Activated T-cell treated with anti-CD3 and anti-CD28 coated beads, Interleukin-2, amount 50 U/mL, for 72 hours (primary cell): ENCODE data around the gene GPRIN3. TPM values are rescaled to one million over a fixed set of nuclear protein-coding genes. Genes with fewer than 3 reads are reported as not detected.

ENCODE experiments used
- ATAC-seq, 2 donors: fragments of 150-1000 bp; cut with Tn5 transposase; replicated peaks in 1 of 2; 2 replicates each; pipeline ENCODE4 v1.10.0; 2021; ENCODE audit warnings: moderate library complexity in 2 of 2, mild to moderate bottlenecking in 1 of 2
- DNase-seq, 2 donors: peaks; one replicate each; pipeline ENCODE4 v3.0.0; 2021 to 2022; ENCODE audit warnings: mixed read lengths in 1 of 2
- H3K27ac Mint-ChIP-seq: one replicate; pipeline ENCODE4 v1.8.0; 2022; ENCODE audit warnings: mild to moderate bottlenecking, moderate library complexity, mixed read lengths
- H3K27me3 Mint-ChIP-seq: one replicate; pipeline ENCODE4 v1.8.0; 2022; ENCODE audit warnings: low read depth, mixed read lengths
- H3K36me3 Mint-ChIP-seq, 2 donors: one replicate each; pipeline ENCODE4 v1.8.0; 2022; ENCODE audit warnings: mixed read lengths in 2 of 2, mild to moderate bottlenecking in 1 of 2; ENCODE audit not compliant: insufficient read depth in 2 of 2
- H3K4me1 Mint-ChIP-seq: one replicate; pipeline ENCODE4 v1.8.0; 2022; ENCODE audit warnings: low read depth, mixed read lengths
- H3K4me3 Mint-ChIP-seq, 2 donors: one replicate each; pipeline ENCODE4 v1.8.0; 2022; ENCODE audit warnings: mild to moderate bottlenecking in 2 of 2, mixed read lengths in 2 of 2, moderate library complexity in 2 of 2
- H3K9me3 Mint-ChIP-seq, 2 donors: one replicate each; pipeline ENCODE4 v1.8.0; 2022; ENCODE audit warnings: mixed read lengths in 2 of 2
- total RNA-seq, 2 donors: library from RNA; stranded (reverse); gene quantifications; one replicate each; pipeline ENCODE4 v1.2.3, GENCODE V29; 2022

GPRIN3 gene
- 10 to 100 TPM; 19.9 to 32.3 TPM for total RNA-seq

- DNase-seq = peak; percentile 78 to 82
- Mint-ChIP-seq H3K27ac (peak within 1 kb of the TSS; percentile 75), H3K4me3 (peak within 1 kb of the TSS; percentile 85 to 92), H3K27me3 (no peaks in the 10 kb centered on the region), H3K4me1 (peaks cover 54% of the 10 kb centered on the region), H3K9me3 (no peaks in the 10 kb centered on the region), H3K36me3 (peaks cover 3 to 11% of the 10 kb centered on the region in 2 donors)
- ATAC-seq = peak; percentile 76 to 81
Measured at GRCh38 chr4:89307446-89308160, at the start of gene GPRIN3. GPRIN3 (minus strand) TSS chr4:89307800; CDS start chr4:89250110, 57,690 bp downstream.

- Mint-ChIP-seq H3K4me1 (peaks cover 5% of the 10 kb centered on the region), H3K36me3 (no peaks in the 10 kb centered on the region), H3K27ac (no peak overlapping the region), H3K4me3 (no peak overlapping the region), H3K9me3 (no peaks in the 10 kb centered on the region), H3K27me3 (no peaks in the 10 kb centered on the region)
- DNase-seq (no peak), ATAC-seq (no peak)
Measured at GRCh38 chr4:89357340-89357739, 49.7 kb upstream of the GPRIN3 start.

- H3K27me3 Mint-ChIP-seq = no peaks in the 10 kb centered on the region
- H3K4me1 Mint-ChIP-seq = peaks cover 5% of the 10 kb centered on the region
Measured at GRCh38 chr4:89356086-89356485, 48.5 kb upstream of the GPRIN3 start.

GRCh38 chr4:89353514-89353913 lies 45.9 kb upstream of the GPRIN3 start:
- no peak overlapping the region for H3K4me3 Mint-ChIP-seq
- H3K4me1 Mint-ChIP-seq = peaks cover 5% of the 10 kb centered on the region
- DNase-seq (no peak), ATAC-seq (peak in 1 of 2 donors; percentile 36)
- no peak overlapping the region for H3K27ac Mint-ChIP-seq
- H3K27me3 Mint-ChIP-seq = no peaks in the 10 kb centered on the region
- peaks cover 2 to 3% of the 10 kb centered on the region in 2 donors for H3K36me3 Mint-ChIP-seq
- no peaks in the 10 kb centered on the region for H3K9me3 Mint-ChIP-seq

More at GRCh38 chr4:89356086-89356485, 48.5 kb upstream of the GPRIN3 start:
- H3K9me3 Mint-ChIP-seq = no peaks in the 10 kb centered on the region
- no peak overlapping the region for H3K27ac Mint-ChIP-seq
- no peaks in the 10 kb centered on the region for H3K36me3 Mint-ChIP-seq
- no peak for ATAC-seq
- H3K4me3 Mint-ChIP-seq = no peak overlapping the region
- no peak for DNase-seq

- Mint-ChIP-seq H3K36me3 (peaks cover 4 to 9% of the 10 kb centered on the region in 2 donors), H3K4me1 (peaks cover 5% of the 10 kb centered on the region), H3K27me3 (no peaks in the 10 kb centered on the region), H3K27ac (no peak overlapping the region), H3K9me3 (peaks cover 5 to 6% of the 10 kb centered on the region in 2 donors), H3K4me3 (no peak overlapping the region)
- ATAC-seq = no peak
- no peak for DNase-seq
Measured at GRCh38 chr4:89352541-89352940, 44.9 kb upstream of the GPRIN3 start.

- H3K9me3 Mint-ChIP-seq = peaks cover 7 to 8% of the 10 kb centered on the region in 2 donors
- peaks cover 9 to 10% of the 10 kb centered on the region in 2 donors for H3K36me3 Mint-ChIP-seq
- H3K27ac Mint-ChIP-seq = no peak overlapping the region
- H3K27me3 Mint-ChIP-seq = no peaks in the 10 kb centered on the region
- no peak overlapping the region for H3K4me3 Mint-ChIP-seq
- H3K4me1 Mint-ChIP-seq = no peaks in the 10 kb centered on the region
- ATAC-seq = no peak
- DNase-seq = no peak
Measured at GRCh38 chr4:89351201-89351600, 43.6 kb upstream of the GPRIN3 start.

- ATAC-seq = no peak
- H3K4me3 Mint-ChIP-seq = no peak overlapping the region
- no peak overlapping the region for H3K27ac Mint-ChIP-seq
Measured at GRCh38 chr4:89347363-89348025, 39.9 kb upstream of the GPRIN3 start.

GRCh38 chr4:89344571-89344970 lies 37.0 kb upstream of the GPRIN3 start:
- Mint-ChIP-seq H3K9me3 (peaks cover 8 to 9% of the 10 kb centered on the region in 2 donors), H3K27ac (no peak overlapping the region)

More at GRCh38 chr4:89347363-89348025, 39.9 kb upstream of the GPRIN3 start:
- no peak for DNase-seq
- Mint-ChIP-seq H3K36me3 (peaks cover 10 to 14% of the 10 kb centered on the region in 2 donors), H3K27me3 (no peaks in the 10 kb centered on the region), H3K4me1 (no peaks in the 10 kb centered on the region), H3K9me3 (peaks cover 8 to 9% of the 10 kb centered on the region in 2 donors)

GRCh38 chr4:89338206-89338605 lies 30.6 kb upstream of the GPRIN3 start:
- H3K9me3 Mint-ChIP-seq = no peaks in the 10 kb centered on the region
- H3K27ac Mint-ChIP-seq = no peak overlapping the region
- H3K4me3 Mint-ChIP-seq = no peak overlapping the region
- no peaks in the 10 kb centered on the region for H3K36me3 Mint-ChIP-seq
- ATAC-seq (no peak), DNase-seq (no peak)
- H3K27me3 Mint-ChIP-seq = no peaks in the 10 kb centered on the region
- peaks cover 8% of the 10 kb centered on the region for H3K4me1 Mint-ChIP-seq

More at GRCh38 chr4:89344571-89344970, 37.0 kb upstream of the GPRIN3 start:
- ATAC-seq = no peak
- Mint-ChIP-seq H3K4me3 (no peak overlapping the region), H3K36me3 (peaks cover 10 to 12% of the 10 kb centered on the region in 2 donors), H3K27me3 (no peaks in the 10 kb centered on the region), H3K4me1 (no peaks in the 10 kb centered on the region)
- no peak for DNase-seq

GRCh38 chr4:89337681-89338080 lies 30.1 kb upstream of the GPRIN3 start:
- no peaks in the 10 kb centered on the region for H3K27me3 Mint-ChIP-seq
- ATAC-seq (no peak), DNase-seq (no peak)
- no peak overlapping the region for H3K4me3 Mint-ChIP-seq
- peak overlapping the region; percentile 13 for H3K27ac Mint-ChIP-seq
- peaks cover 8% of the 10 kb centered on the region for H3K4me1 Mint-ChIP-seq
- no peaks in the 10 kb centered on the region for H3K9me3 Mint-ChIP-seq
- H3K36me3 Mint-ChIP-seq = no peaks in the 10 kb centered on the region

- peak; percentile 20 to 24 for DNase-seq
- Mint-ChIP-seq H3K27ac (no peak overlapping the region), H3K36me3 (no peaks in the 10 kb centered on the region), H3K27me3 (no peaks in the 10 kb centered on the region), H3K4me3 (no peak overlapping the region), H3K9me3 (no peaks in the 10 kb centered on the region), H3K4me1 (peaks cover 8% of the 10 kb centered on the region)
- peak; percentile 82 to 90 for ATAC-seq
Measured at GRCh38 chr4:89336818-89337420, 29.3 kb upstream of the GPRIN3 start.

- Mint-ChIP-seq H3K4me1 (peaks cover 14% of the 10 kb centered on the region), H3K9me3 (no peaks in the 10 kb centered on the region), H3K4me3 (no peak overlapping the region)
Measured at GRCh38 chr4:89334830-89335229, 27.2 kb upstream of the GPRIN3 start.

GRCh38 chr4:89334311-89334710 lies 26.7 kb upstream of the GPRIN3 start:
- Mint-ChIP-seq H3K27me3 (no peaks in the 10 kb centered on the region), H3K27ac (no peak overlapping the region), H3K4me3 (no peak overlapping the region), H3K9me3 (no peaks in the 10 kb centered on the region), H3K36me3 (no peaks in the 10 kb centered on the region), H3K4me1 (peaks cover 14% of the 10 kb centered on the region)
- DNase-seq = no peak
- no peak for ATAC-seq

More at GRCh38 chr4:89334830-89335229, 27.2 kb upstream of the GPRIN3 start:
- Mint-ChIP-seq H3K27ac (no peak overlapping the region), H3K27me3 (no peaks in the 10 kb centered on the region), H3K36me3 (no peaks in the 10 kb centered on the region)
- DNase-seq = no peak
- no peak for ATAC-seq
